ENCODE data around the gene KCNH5. TPM values are rescaled to one million over a fixed set of nuclear protein-coding genes. Genes with fewer than 3 reads are reported as not detected.

Gene KCNH5
- total RNA-seq, 1 experiment from 2014 or later: not detected

DNA sequence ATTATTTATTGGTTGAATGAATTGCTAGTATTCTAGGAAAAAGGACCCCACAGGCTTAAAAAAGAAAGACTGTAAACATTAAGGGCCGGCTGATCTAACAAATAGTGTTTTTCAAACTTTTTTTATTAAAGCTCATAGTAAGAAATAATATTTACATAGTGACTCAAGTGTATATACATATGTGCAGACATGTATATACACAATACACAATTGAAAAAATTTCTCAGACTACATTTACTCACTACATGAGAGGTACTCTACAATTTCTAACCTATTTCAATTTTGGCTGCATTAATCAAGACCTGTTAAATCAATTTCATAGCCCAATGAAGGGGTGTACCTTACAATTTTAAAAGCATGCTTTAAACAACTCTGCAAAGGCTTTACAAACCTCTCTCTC, 17.5 kb downstream of the KCNH5 start:
- intact Hi-C loops (cut with micrococcal nuclease): no loop called here
- Mint-ChIP-seq H3K27me3 (ENCODE audit: insufficient read depth, unreplicated experiment) (no peaks in the 10 kb centered on the region), H3K4me1 (ENCODE audit: insufficient read depth, unreplicated experiment) (no peaks in the 10 kb centered on the region), H3K36me3 (ENCODE audit: insufficient read depth, unreplicated experiment) (no peaks in the 10 kb centered on the region), H3K4me3 (ENCODE audit: unreplicated experiment) (no peak overlapping the region), H3K27ac (ENCODE audit: low read depth, unreplicated experiment) (no peak overlapping the region), H3K9me3 (ENCODE audit: unreplicated experiment) (no peaks in the 10 kb centered on the region)
- BruUV-seq (replicated peaks): no TSS peak
- no peak for TF ChIP-seq CTCF (IDR thresholded peaks at IDR 0.05; ENCODE audit: unreplicated experiment)
- no peak for DNase-seq (ENCODE audit: unreplicated experiment)
- ChIA-PET POLR2A (interaction anchor here (0.7 kb wide), 1 partner anchor 272 kb away, joined by 4 read pairs; no protein-coding TSS in a partner anchor), CTCF (interaction anchor here (0.7 to 1.6 kb wide), 2 partner anchors 344 to 848 kb away, joined by 4 to 5 read pairs; no protein-coding TSS in a partner anchor)

DNA sequence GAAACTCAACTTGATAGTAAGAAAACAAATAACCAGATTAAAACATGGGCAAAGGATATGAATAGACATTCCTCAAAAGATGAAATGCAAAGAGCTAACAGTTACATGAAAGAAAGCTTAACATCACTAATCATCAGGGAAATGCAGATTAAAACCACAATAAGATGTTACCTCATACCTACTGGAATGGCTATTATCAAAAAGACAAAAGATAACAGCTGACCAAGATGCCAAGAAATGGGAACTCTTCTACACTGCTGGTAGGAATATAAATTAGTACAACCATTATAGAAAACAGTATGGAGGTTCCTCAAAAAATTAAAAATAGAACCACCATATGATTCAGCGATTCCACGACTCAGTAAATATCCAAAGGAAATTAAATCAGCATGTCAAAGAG, 18.8 kb downstream of the KCNH5 start:
- intact Hi-C loops (cut with micrococcal nuclease): no loop called here
- no TSS peak for BruUV-seq (replicated peaks)
- no peak overlapping the region for H3K4me3 Mint-ChIP-seq (ENCODE audit: unreplicated experiment)
- no peak for TF ChIP-seq CTCF (IDR thresholded peaks at IDR 0.05; ENCODE audit: unreplicated experiment)
- H3K27ac Mint-ChIP-seq (ENCODE audit: low read depth, unreplicated experiment): no peak overlapping the region
- no peak for DNase-seq (ENCODE audit: unreplicated experiment)
- CTCF ChIA-PET: interaction anchor here (0.6 to 1.6 kb wide), 3 partner anchors 283 to 847 kb away, joined by 3 to 5 read pairs (median 4); no protein-coding TSS in a partner anchor
- H3K36me3 Mint-ChIP-seq (ENCODE audit: insufficient read depth, unreplicated experiment): no peaks in the 10 kb centered on the region
- H3K9me3 Mint-ChIP-seq (ENCODE audit: unreplicated experiment): no peaks in the 10 kb centered on the region
- POLR2A ChIA-PET: no interaction called here
- no peaks in the 10 kb centered on the region for H3K27me3 Mint-ChIP-seq (ENCODE audit: insufficient read depth, unreplicated experiment)
- H3K4me1 Mint-ChIP-seq (ENCODE audit: insufficient read depth, unreplicated experiment): no peaks in the 10 kb centered on the region

- BruUV-seq (replicated peaks): no TSS peak
- intact Hi-C loops (cut with micrococcal nuclease): no loop called here
These were observed 30.6 kb downstream of the KCNH5 start for GRCh38 chr14:63014621-63015020.

DNA sequence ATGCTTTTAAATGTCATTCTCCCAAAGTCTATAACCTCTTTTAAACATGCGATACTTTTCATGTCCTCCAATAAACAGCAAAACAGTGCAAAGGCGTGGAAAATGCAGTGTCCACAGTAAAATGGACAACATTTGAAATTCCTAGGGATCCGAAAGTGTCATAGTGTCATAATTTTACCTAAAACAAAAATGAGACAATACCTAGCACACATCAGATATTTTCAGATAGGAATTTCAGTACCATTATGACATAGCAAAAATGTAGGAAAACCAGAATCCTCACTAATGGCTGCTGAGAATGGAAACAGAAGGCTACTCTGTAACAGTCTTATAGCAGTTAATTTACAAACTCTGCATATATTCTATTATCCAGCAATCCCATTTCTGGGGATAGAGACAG, 33.1 kb downstream of the KCNH5 start:
- Mint-ChIP-seq H3K4me1 (ENCODE audit: insufficient read depth, unreplicated experiment) (no peaks in the 10 kb centered on the region), H3K9me3 (ENCODE audit: unreplicated experiment) (no peaks in the 10 kb centered on the region), H3K27ac (ENCODE audit: low read depth, unreplicated experiment) (no peak overlapping the region), H3K4me3 (ENCODE audit: unreplicated experiment) (no peak overlapping the region), H3K36me3 (ENCODE audit: insufficient read depth, unreplicated experiment) (no peaks in the 10 kb centered on the region), H3K27me3 (ENCODE audit: insufficient read depth, unreplicated experiment) (no peaks in the 10 kb centered on the region)
- intact Hi-C loops (cut with micrococcal nuclease): no loop called here
- ChIA-PET CTCF (no interaction called here), POLR2A (no interaction called here)
- DNase-seq (ENCODE audit: unreplicated experiment): no peak
- no TSS peak for BruUV-seq (replicated peaks)
- no peak for TF ChIP-seq CTCF (IDR thresholded peaks at IDR 0.05; ENCODE audit: unreplicated experiment)

More at GRCh38 chr14:63014621-63015020, 30.6 kb downstream of the KCNH5 start:
- Mint-ChIP-seq H3K27me3 (ENCODE audit: insufficient read depth, unreplicated experiment) (no peaks in the 10 kb centered on the region), H3K4me3 (ENCODE audit: unreplicated experiment) (no peak overlapping the region), H3K4me1 (ENCODE audit: insufficient read depth, unreplicated experiment) (no peaks in the 10 kb centered on the region), H3K9me3 (ENCODE audit: unreplicated experiment) (no peaks in the 10 kb centered on the region), H3K36me3 (ENCODE audit: insufficient read depth, unreplicated experiment) (no peaks in the 10 kb centered on the region), H3K27ac (ENCODE audit: low read depth, unreplicated experiment) (no peak overlapping the region)
- no peak for DNase-seq (ENCODE audit: unreplicated experiment)
- TF ChIP-seq CTCF (IDR thresholded peaks at IDR 0.05; ENCODE audit: unreplicated experiment): no peak
- ChIA-PET POLR2A (no interaction called here), CTCF (no interaction called here)
